Measurements from ENCODE around the gene SCG5.
A peak's percentile ranks its signal among the peaks of the same experiment; 100 is the strongest.

The SCG5 gene

DNA sequence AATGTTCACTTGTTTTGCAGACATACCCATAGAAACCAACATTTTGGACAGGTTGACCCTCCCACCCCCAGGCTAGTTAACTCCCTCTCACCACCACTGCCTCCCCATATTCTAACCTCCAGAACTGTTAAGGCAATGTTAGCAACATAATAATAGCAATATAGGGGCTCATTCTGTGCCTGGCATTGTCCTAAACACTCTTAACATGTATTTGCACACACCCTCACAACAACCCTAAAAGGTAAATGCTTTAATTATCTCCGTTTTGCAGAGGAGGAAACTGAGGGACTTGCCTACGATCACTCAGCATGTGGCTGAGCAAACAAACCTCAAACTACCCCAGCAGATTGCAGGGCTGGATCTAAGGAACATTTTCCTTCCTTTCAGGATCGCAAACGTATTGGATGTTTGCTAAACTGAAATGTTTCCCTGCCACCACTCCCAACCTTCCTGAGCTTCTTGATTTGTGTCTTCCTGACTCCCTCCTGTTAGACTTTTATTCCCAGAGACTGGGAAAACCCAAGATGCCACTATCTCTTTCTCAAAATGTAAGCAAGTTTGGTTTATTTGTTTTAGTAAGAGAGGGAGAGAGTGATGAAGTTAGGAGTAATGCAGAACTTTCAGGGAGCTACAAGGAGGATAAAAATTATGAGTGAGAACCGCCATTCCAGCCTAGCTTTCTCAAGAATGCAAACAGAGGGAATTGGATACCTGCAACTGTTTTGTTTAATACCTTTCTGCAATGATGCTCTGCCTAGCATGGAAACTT lies 1.3 kb downstream of the SCG5 start:
- TF ChIP-seq, protein P1, sequence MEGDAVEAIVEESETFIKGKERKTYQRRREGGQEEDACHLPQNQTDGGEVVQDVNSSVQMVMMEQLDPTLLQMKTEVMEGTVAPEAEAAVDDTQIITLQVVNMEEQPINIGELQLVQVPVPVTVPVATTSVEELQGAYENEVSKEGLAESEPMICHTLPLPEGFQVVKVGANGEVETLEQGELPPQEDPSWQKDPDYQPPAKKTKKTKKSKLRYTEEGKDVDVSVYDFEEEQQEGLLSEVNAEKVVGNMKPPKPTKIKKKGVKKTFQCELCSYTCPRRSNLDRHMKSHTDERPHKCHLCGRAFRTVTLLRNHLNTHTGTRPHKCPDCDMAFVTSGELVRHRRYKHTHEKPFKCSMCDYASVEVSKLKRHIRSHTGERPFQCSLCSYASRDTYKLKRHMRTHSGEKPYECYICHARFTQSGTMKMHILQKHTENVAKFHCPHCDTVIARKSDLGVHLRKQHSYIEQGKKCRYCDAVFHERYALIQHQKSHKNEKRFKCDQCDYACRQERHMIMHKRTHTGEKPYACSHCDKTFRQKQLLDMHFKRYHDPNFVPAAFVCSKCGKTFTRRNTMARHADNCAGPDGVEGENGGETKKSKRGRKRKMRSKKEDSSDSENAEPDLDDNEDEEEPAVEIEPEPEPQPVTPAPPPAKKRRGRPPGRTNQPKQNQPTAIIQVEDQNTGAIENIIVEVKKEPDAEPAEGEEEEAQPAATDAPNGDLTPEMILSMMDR (conservative IDR thresholded peaks at IDR 0.05; ENCODE audit: low read length) = no peak
- no peak overlapping the region for H3K4me3 ChIP-seq (ENCODE audit: low read length)
- DNase-seq (ENCODE audit: low read depth) = no peak

DNA sequence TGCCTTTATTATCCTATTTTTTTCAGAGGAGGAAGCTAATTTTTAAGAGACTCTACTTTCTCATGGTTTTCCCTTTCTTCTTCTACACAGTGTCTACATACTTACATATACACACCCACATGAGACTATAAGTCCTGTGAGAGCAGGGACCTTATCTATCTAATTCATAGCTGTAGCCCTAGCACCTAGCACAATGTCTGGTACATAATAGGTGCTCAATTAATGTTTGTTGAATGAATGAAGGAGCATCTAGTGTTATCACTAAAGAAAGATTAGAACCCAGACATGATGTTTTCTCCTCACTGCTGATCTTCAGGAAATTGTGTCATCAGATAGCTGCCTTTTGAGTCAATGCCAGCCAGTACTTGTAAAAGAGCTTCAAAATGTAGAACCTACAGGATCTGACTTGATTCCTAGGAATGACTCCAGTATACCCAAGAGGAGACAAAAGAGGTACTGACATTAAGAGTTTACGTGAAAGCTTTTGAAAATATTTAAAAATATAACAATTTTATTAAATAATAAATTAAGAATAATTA lies 2.5 kb downstream of the SCG5 start:
- TF ChIP-seq, protein P1 (conservative IDR thresholded peaks at IDR 0.05; ENCODE audit: low read length) = no peak
- DNase-seq (ENCODE audit: low read depth) = peak; percentile 36
- no peak overlapping the region for H3K4me3 ChIP-seq (ENCODE audit: low read length)

DNA sequence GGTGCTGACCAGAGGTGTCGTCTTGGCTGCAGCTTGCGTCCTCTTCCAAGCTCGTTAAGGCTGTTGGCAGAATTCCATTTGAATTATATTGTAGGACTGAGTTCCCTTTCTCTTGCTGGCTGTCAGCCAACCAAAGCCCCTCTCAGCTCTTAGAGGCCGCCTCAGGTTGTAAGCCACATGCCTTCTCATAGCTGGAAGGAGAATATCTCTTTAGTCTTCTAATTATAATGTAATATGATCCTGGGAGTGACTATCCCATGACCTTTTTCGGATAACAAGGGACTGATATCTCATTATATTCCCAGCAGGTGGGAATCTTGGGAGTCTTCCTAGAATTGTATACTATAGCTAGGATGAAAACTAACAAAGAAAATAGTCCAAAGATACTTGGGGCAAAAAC lies 4.8 kb downstream of the SCG5 start:
- TF ChIP-seq, protein P1 (conservative IDR thresholded peaks at IDR 0.05; ENCODE audit: low read length) = no peak
- DNase-seq (ENCODE audit: low read depth) = no peak
- H3K4me3 ChIP-seq (ENCODE audit: low read length) = no peak overlapping the region

DNA sequence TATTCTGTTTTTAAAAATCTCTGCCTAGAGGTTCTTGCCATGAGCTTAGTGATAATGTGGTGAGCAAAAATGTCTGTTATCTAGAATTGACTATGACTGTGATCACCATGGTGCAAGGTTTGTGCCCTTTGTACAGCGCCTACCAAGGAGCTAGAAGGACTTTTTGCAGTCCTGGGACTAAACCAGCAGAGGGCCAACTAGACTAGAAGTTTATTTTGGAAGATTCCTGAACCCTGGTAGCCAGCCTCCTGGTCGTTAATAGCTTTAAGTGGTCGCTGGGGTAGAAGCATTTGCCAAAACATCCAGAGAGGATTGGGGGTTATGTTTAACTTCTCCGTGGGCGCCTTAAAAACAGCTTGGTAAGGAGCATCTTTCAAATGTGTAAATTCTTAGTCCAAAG lies 7.8 kb downstream of the SCG5 start:
- no peak overlapping the region for H3K4me3 ChIP-seq (ENCODE audit: low read length)
- peak; percentile 40 for DNase-seq (ENCODE audit: low read depth)
- TF ChIP-seq, protein P1 (conservative IDR thresholded peaks at IDR 0.05; ENCODE audit: low read length) = peak; percentile 67

DNA sequence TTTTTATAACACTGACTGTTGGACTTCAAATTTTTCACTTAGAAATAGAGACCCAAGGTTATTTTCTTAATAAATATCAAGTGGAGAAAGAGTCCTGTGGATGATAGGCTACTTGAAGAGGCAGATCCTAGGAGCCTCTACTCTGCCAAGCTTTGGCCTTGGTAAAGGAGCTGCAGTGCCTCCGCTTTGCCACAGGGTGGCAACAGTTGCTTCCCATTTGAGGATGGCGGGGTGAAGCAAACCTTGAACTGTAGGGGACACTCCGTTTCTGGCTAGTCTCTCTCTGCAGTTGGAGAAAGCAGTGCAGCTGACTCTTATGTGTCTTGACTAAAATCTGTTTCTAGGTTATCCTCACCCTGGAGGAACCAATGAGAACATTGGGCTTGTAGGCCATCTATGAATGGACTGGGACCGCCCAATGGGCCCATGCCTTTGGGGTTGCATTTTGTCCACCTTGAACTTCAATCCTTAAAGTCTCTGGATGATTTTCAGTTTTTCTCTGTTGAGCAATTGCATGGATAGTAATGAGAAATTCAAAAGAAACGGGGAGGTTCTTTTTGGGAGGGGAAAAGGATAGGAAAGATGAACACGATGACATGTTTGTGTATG lies 9.8 kb downstream of the SCG5 start:
- peak; percentile 82 for DNase-seq (ENCODE audit: low read depth)
- H3K4me3 ChIP-seq (ENCODE audit: low read length) = no peak overlapping the region
- TF ChIP-seq, protein P1 (conservative IDR thresholded peaks at IDR 0.05; ENCODE audit: low read length) = peak; percentile 99

DNA sequence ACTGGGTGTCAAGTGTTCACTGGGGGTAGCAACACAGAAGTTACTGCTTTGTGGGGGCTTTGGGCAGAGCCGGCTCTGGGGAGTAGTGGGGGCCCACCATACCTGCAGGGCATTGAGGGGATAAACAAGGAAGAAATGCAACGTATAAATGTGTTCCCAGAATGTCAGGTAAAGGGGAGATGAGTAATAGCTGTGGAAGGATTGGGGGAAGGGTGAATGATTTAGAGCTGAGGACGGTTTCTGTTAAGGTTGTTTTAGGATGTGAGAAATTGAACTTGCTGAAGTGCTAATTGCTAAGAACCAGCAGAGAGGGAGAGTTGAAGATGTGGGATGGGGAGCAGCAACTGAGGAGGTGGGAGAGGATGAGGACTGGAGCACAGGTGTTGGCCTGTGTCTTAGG lies 10.7 kb downstream of the SCG5 start:
- TF ChIP-seq, protein P1 (conservative IDR thresholded peaks at IDR 0.05; ENCODE audit: low read length) = no peak
- no peak overlapping the region for H3K4me3 ChIP-seq (ENCODE audit: low read length)
- DNase-seq (ENCODE audit: low read depth) = no peak

DNA sequence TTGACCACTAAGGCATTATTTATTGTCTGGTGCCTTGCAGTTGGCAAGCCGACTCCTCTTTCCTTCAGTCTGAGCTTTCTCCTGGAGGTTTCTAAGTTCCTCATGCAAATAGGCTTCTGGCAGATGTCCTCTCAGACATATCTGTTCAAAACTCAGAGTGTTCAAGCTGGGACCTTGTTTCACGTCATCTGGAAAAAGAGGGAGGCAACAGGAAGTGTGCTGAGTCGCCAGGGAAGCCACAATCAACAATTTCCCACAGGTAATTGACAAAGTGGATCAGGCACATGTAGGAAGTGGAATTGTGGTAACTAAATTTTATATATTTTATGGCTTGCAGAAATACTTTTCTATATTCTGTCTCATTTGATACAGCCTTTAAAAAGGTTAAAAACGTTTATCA lies 14.6 kb downstream of the SCG5 start:
- TF ChIP-seq, protein P1 (conservative IDR thresholded peaks at IDR 0.05; ENCODE audit: low read length) = no peak
- no peak for DNase-seq (ENCODE audit: low read depth)
- no peak overlapping the region for H3K4me3 ChIP-seq (ENCODE audit: low read length)

Measured in AG10803 (cell line).